DND-41 (cell line): Measurements from ENCODE around the gene GRAMD2A.

ENCODE experiments used
- EZH2 ChIP-seq: IDR thresholded peaks from 3 replicates; pipeline ENCODE4 v1.6.1; 2012; ENCODE audit warnings: borderline replicate concordance, low read depth, mild to moderate bottlenecking, moderate library complexity, low read length, inconsistent platforms; ENCODE audit not compliant: severe bottlenecking
- TF ChIP-seq, protein P1 (sequence below): IDR thresholded peaks from 2 replicates; pipeline ENCODE4 v1.5.1; 2012; ENCODE audit warnings: borderline replicate concordance, low read length, moderate library complexity, mild to moderate bottlenecking; ENCODE audit not compliant: poor library complexity, severe bottlenecking; ENCODE audit errors: extremely low read depth

DNA sequence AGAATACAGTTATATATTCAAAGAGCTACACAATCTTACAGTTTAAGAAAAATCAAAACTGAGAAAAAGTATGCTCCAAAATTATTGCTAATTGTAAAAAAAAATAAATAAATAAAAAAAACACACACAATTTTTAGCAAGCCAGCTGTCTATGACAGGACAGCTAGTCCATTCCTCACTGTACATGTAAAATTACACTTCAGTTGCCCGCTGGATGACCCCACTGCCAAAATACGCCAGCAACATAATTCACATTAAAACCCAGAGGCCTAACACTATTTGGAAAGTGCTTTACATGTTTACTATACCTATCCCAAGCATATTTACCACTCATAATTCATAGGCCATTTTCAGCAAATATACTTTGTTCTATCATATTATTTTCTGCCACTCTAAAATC lies 85.5 kb downstream of the GRAMD2A start:
- TF ChIP-seq, protein P1, sequence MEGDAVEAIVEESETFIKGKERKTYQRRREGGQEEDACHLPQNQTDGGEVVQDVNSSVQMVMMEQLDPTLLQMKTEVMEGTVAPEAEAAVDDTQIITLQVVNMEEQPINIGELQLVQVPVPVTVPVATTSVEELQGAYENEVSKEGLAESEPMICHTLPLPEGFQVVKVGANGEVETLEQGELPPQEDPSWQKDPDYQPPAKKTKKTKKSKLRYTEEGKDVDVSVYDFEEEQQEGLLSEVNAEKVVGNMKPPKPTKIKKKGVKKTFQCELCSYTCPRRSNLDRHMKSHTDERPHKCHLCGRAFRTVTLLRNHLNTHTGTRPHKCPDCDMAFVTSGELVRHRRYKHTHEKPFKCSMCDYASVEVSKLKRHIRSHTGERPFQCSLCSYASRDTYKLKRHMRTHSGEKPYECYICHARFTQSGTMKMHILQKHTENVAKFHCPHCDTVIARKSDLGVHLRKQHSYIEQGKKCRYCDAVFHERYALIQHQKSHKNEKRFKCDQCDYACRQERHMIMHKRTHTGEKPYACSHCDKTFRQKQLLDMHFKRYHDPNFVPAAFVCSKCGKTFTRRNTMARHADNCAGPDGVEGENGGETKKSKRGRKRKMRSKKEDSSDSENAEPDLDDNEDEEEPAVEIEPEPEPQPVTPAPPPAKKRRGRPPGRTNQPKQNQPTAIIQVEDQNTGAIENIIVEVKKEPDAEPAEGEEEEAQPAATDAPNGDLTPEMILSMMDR: no peak
- TF ChIP-seq EZH2: no peak
